ENCODE results near the gene MPRIP. TPM values are rescaled to one million over a fixed set of nuclear protein-coding genes. Genes with fewer than 3 reads are reported as not detected.
"Not testable (repeated sequence)": the region's sequence is repeated elsewhere in the genome, so short reads cannot be mapped to it uniquely, and the experiment has no call there.

MPRIP gene
- total RNA-seq, 1 donor from 2014 or later, result 105 TPM

GRCh38 chr17:17188586-17188985 is 146.3 kb downstream of the MPRIP start:
- no peak for DNase-seq

GRCh38 chr17:17189559-17189958 is 147.3 kb downstream of the MPRIP start:
- no peak for DNase-seq

- no peak for DNase-seq
Measured at GRCh38 chr17:17190188-17190587, 147.9 kb downstream of the MPRIP start.

GRCh38 chr17:17191346-17191792 is 149.1 kb downstream of the MPRIP start:
- DNase-seq, result peak; percentile 94

- DNase-seq, result peak; percentile 49
Measured at GRCh38 chr17:17191961-17192381, 149.7 kb downstream of the MPRIP start.

GRCh38 chr17:17195466-17195865 is 153.2 kb downstream of the MPRIP start:
- DNase-seq, result not testable (repeated sequence)

GRCh38 chr17:17196776-17197175 is 154.5 kb downstream of the MPRIP start:
- no peak for DNase-seq

GRCh38 chr17:17198281-17198680 is 156.0 kb downstream of the MPRIP start:
- no peak for DNase-seq

- no peak for DNase-seq
Measured at GRCh38 chr17:17200311-17200710, 158.1 kb downstream of the MPRIP start.

GRCh38 chr17:17200831-17201230 is 158.6 kb downstream of the MPRIP start:
- DNase-seq, result no peak

- DNase-seq, result no peak
Measured at GRCh38 chr17:17201271-17201670, 159.0 kb downstream of the MPRIP start.

- DNase-seq, result no peak
Measured at GRCh38 chr17:17201907-17202306, 159.7 kb downstream of the MPRIP start.

GRCh38 chr17:17203173-17203730 is 161.0 kb downstream of the MPRIP start:
- DNase-seq, result no peak

- DNase-seq, result no peak
Measured at GRCh38 chr17:17204041-17204591, 161.9 kb downstream of the MPRIP start.

GRCh38 chr17:17204635-17205231 is 162.5 kb downstream of the MPRIP start:
- no peak for DNase-seq

GRCh38 chr17:17205368-17206123 is 163.3 kb downstream of the MPRIP start:
- peak; percentile 58 for DNase-seq

GRCh38 chr17:17206124-17206912 is 164.1 kb downstream of the MPRIP start, which contains the start of gene PLD6:
Gene PLD6, minus strand, starts transcription at chr17:17206333. Its CDS starts 47 bp downstream, at chr17:17206286.
- peak; percentile 83 for DNase-seq

GRCh38 chr17:17206913-17207335 is 164.7 kb downstream of the MPRIP start:
- DNase-seq, result no peak

- DNase-seq, result no peak
Measured at GRCh38 chr17:17207998-17208397, 165.7 kb downstream of the MPRIP start.

- DNase-seq, result no peak
Measured at GRCh38 chr17:17213775-17214174, 171.5 kb downstream of the MPRIP start.

GRCh38 chr17:17214646-17215436 is 172.6 kb downstream of the MPRIP start:
- DNase-seq, result no peak

GRCh38 chr17:17215575-17215974 is 173.3 kb downstream of the MPRIP start:
- no peak for DNase-seq
